ENCODE measurements around the gene CYP4F8.

- no peak for TF ChIP-seq EZH2 (IDR thresholded peaks at IDR 0.05; ENCODE audit: insufficient read depth, poor library complexity, severe bottlenecking)
- no peak for TF ChIP-seq EZH2phosphoT487 (IDR thresholded peaks at IDR 0.05; ENCODE audit: insufficient read depth, low read depth)
Observed at GRCh38 chr19:15631817-15632216, 16.8 kb downstream of the CYP4F8 start.
